Uterus (tissue), 4 donors: ENCODE results near the gene SHROOM2. TPM values are rescaled to one million over a fixed set of nuclear protein-coding genes. Genes with fewer than 3 reads are reported as not detected.

Experiments used
- DNase-seq, 2 donors: peaks; one replicate each; pipeline ENCODE4 v3.0.0-alpha.2; 2019 to 2020
- H3K27ac ChIP-seq, 2 donors: fragments of 200-600 bp; sonication (generic); 1 replicate in 1 of 2; 2 replicates in 1 of 2; pipeline ENCODE4 v1.5.1; 2016 to 2018
- H3K27me3 ChIP-seq, 2 donors: fragments of 200-600 bp; sonication (generic); one replicate each; pipeline ENCODE4 v1.5.1; 2018 to 2019; ENCODE audit warnings: control low read depth in 1 of 2
- H3K36me3 ChIP-seq, 2 donors: fragments of 200-600 bp; sonication (generic); one replicate each; pipeline ENCODE4 v1.5.1; 2019; ENCODE audit warnings: control low read depth in 1 of 2
- H3K4me1 ChIP-seq, 2 donors: fragments of 200-600 bp; sonication (generic); one replicate each; pipeline ENCODE4 v1.5.1; 2018 to 2019; ENCODE audit warnings: control low read depth in 1 of 2
- H3K4me3 ChIP-seq, 2 donors: fragments of 200-600 bp; sonication (generic); 1 replicate in 1 of 2; 2 replicates in 1 of 2; pipeline ENCODE4 v1.5.1; 2018 to 2019; ENCODE audit warnings: mild to moderate bottlenecking in 1 of 2
- H3K9me3 ChIP-seq, 2 donors: fragments of 200-600 bp; sonication (generic); one replicate each; pipeline ENCODE4 v1.5.1; 2019; ENCODE audit warnings: control low read depth in 1 of 2
- CTCF ChIP-seq, 4 experiments: fragments of 200-600 bp in 2 of 4; fragments of 450-650 bp in 2 of 4; sonication (generic) in 2 of 4; IDR thresholded peaks; one replicate each; pipeline ENCODE4 v1.5.1; 2016 to 2019; ENCODE audit warnings: antibody characterized with exemption in 4 of 4, mild to moderate bottlenecking in 2 of 4, moderate library complexity in 1 of 4
- POLR2A ChIP-seq, 2 donors: fragments of 450-650 bp; IDR thresholded peaks; one replicate each; pipeline ENCODE4 v1.6.1; 2016; ENCODE audit warnings: antibody characterized with exemption in 2 of 2, mild to moderate bottlenecking in 1 of 2, moderate library complexity in 1 of 2
- intact Hi-C: fragments of 100-400 bp; cut with DNase I; formaldehyde crosslinking; loops from one replicate; pipeline ENCODE4 v1.15.1; 2023; ENCODE audit warnings: low total_unique reads
- total RNA-seq, 4 donors: library from RNA; depleted of rRNA in 3 of 4; stranded (reverse); fragments of >200 nt in 3 of 4; gene quantifications; one replicate each; pipeline versions ENCODE4 v1.1.0 to v1.2.4, GENCODE V29; 2014 to 2023
- donor health status: DM: yes; HTN: yes; CAD: no.

Gene SHROOM2
- total RNA-seq, 4 donors from 2014 or later: 3.5 to 8.7 (median 4.8) TPM

GRCh38 chrX:9921407-9921806 is 135.2 kb downstream of the SHROOM2 start:
- Histone ChIP-seq H3K9me3 (no peaks in the 10 kb centered on the region), H3K36me3 (no peaks in the 10 kb centered on the region), H3K4me3 (no peak overlapping the region), H3K27ac (no peak overlapping the region), H3K4me1 (no peaks in the 10 kb centered on the region), H3K27me3 (no peaks in the 10 kb centered on the region)
- no peak for DNase-seq
- TF ChIP-seq POLR2A (IDR thresholded peaks at IDR 0.05) (no peak), CTCF (IDR thresholded peaks at IDR 0.05) (no peak)
- intact Hi-C loops: no loop called here

GRCh38 chrX:9923357-9923756 is 137.1 kb downstream of the SHROOM2 start:
- H3K27me3 ChIP-seq: no peaks in the 10 kb centered on the region
- intact Hi-C loops: no loop called here
- no peaks in the 10 kb centered on the region for H3K36me3 ChIP-seq
- H3K4me3 ChIP-seq: no peak overlapping the region
- DNase-seq: no peak
- TF ChIP-seq POLR2A (IDR thresholded peaks at IDR 0.05) (no peak), CTCF (IDR thresholded peaks at IDR 0.05) (no peak)
- no peaks in the 10 kb centered on the region for H3K4me1 ChIP-seq
- H3K27ac ChIP-seq: no peak overlapping the region
- H3K9me3 ChIP-seq: no peaks in the 10 kb centered on the region

GRCh38 chrX:9926002-9926401 is 139.8 kb downstream of the SHROOM2 start:
- H3K27ac ChIP-seq: no peak overlapping the region
- no peak for TF ChIP-seq POLR2A (IDR thresholded peaks at IDR 0.05)
- TF ChIP-seq CTCF (IDR thresholded peaks at IDR 0.05): no peak
- no peaks in the 10 kb centered on the region for H3K27me3 ChIP-seq
- DNase-seq: no peak
- H3K4me1 ChIP-seq: no peaks in the 10 kb centered on the region
- H3K36me3 ChIP-seq: no peaks in the 10 kb centered on the region
- H3K4me3 ChIP-seq: no peak overlapping the region
- intact Hi-C loops: no loop called here
- H3K9me3 ChIP-seq: no peaks in the 10 kb centered on the region

- Histone ChIP-seq H3K4me1 (no peaks in the 10 kb centered on the region), H3K4me3 (no peak overlapping the region), H3K36me3 (no peaks in the 10 kb centered on the region), H3K27ac (no peak overlapping the region), H3K9me3 (no peaks in the 10 kb centered on the region), H3K27me3 (no peaks in the 10 kb centered on the region)
- no peak for DNase-seq
- TF ChIP-seq CTCF (IDR thresholded peaks at IDR 0.05) (no peak), POLR2A (IDR thresholded peaks at IDR 0.05) (no peak)
- intact Hi-C loops: no loop called here
Measured at GRCh38 chrX:9927698-9928482, 141.7 kb downstream of the SHROOM2 start.

- no peak for DNase-seq
- Histone ChIP-seq H3K4me1 (no peaks in the 10 kb centered on the region), H3K9me3 (no peaks in the 10 kb centered on the region), H3K27me3 (no peaks in the 10 kb centered on the region), H3K4me3 (no peak overlapping the region), H3K36me3 (no peaks in the 10 kb centered on the region), H3K27ac (no peak overlapping the region)
- intact Hi-C loops: no loop called here
- TF ChIP-seq CTCF (IDR thresholded peaks at IDR 0.05) (no peak), POLR2A (IDR thresholded peaks at IDR 0.05) (no peak)
Measured at GRCh38 chrX:9935436-9935835, 149.2 kb downstream of the SHROOM2 start.
